NCI-H524 treated with DMSO at 0.1 percent for 48 hours (cell line): ENCODE data around the gene SPTBN1.

ENCODE experiments used
- DNase-seq: peaks from one replicate; lab custom pipeline; 2025; lab: John Stamatoyannopoulos, UW

Gene SPTBN1

DNA sequence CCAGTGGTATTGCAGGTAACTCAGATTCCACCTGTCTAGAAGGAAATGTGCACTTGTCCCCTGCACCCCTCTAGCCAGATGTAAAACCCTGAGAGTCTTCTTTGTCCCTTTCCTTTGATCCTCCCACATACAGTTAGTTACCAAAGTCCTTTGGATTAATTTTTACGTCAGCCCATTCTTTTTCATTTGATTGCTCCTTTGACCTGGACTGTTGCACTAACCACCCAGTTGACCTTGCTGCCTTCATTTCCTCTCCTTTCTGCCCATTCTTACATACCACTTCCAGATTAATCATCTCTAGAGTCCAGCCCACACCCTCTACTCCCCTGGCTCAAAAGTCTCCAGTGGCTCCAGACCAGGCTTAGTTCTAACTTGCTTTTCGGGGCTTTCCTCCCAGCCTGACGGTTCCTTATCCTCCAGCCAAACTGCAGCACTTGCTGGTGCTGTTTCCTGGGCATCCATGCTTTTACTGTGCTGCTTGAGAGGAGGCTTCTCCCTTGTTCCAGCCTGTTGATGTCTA is 99.3 kb downstream of the SPTBN1 start:
- DNase-seq, result no peak

DNA sequence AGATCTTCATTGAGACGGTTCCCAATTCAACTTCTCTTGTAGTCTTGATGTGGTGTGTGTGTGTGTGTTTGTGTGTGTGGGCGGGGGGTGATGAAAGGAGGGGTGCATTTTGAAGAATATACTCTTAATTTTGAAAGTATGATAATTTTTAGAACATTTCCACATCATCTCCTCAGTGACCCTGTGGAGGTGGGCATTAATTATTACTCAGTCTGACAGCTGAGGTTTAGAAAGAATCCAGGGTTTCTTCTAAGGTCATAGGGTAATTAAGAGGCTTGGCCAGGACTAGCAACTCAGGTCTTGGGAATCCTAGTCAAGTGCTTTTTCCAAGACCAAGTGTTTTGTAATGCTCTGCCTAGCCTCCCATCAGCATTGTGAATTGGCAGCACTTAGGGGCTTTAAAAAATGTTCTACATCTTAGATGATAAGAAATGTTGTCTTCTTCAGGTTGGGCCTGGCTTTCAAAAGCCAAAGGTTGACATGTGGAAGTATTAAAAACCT is 100.5 kb downstream of the SPTBN1 start:
- no peak for DNase-seq

DNA sequence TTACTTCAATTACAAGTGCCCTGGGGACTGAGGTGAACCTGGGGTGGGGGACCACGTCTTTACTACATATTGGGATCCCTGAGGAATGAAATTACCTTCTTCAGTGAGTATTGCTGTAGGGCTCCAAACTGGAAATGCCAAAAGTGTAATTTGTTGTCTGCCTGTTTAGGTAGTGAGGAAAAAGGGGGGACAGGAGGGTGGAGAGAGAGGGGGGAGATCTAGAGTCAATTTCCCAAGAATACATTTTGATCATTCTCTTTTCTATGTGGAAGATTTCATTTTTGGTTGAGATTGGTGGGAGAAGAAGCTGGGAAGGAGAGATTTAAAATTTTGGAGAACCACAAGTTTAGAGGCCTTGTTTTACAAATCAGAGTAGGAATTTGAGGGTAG is 101.1 kb downstream of the SPTBN1 start:
- DNase-seq, result no peak

DNA sequence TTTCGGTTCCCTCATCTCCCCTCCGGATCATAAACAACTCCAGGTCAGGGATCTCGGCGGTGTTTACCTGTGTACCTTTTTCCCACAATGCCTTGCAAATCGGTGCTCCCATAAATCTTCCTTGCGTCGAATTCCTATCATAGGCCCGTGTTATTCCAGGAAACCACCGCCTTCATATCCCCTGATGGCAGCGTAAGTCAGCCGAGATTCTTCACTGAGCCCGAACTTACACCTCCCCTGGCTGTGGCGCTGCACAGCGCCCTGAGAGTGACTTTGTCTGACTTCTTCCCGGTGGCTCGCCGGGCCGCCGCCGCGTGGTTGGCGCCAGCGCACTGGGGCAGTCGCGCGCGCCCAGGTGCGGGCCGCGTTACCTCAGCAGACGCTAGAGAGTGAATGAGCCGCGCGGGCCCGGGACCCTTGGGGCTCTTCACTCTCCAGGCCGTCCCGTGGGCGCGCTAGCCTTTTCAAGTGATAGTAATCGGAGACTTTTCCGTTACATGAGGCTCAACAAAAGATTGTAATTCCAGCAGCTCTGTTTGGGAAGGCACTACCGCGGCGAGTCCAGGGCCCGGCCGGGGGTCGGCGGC is 101.6 kb downstream of the SPTBN1 start:
- DNase-seq, result no peak

DNA sequence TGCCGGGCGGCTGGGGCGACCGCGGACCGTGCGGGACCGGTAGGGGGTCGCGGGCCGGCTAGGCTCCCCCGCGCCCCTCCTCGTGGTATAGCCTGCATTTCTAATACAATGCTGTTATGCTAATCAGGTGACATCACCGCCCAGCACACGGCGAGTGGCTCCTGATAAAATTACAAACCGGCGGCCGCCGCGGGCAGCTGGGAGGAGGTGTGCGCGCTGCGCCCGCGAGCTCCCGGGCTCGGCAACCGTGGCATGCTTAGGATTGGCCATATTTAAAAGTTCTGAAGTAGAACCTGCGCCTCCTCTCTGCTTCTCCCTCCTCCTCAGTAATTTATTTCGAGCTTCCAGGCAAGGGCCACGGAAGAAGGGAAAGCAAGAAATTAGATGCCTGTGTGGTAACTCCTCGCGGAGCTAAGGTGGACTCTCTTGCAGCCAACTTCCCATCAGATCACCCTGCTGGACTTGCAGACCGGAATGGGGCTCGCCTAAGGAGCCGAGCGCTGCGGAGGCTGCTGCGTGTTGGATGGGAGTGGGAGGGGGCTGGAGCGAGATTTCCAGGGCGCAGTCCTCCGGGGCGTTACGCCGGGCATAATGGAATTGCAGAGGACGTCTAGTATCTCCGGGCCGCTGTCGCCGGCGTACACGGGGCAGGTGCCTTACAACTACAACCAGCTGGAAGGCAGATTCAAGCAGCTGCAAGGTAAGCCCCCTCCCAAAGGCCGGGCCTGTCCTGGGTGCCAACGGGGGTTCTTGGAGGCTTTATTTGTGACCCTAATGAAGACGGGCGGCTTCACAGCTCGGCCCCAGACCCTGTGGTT is 102.3 kb downstream of the SPTBN1 start:
- DNase-seq, result peak; percentile 37

DNA sequence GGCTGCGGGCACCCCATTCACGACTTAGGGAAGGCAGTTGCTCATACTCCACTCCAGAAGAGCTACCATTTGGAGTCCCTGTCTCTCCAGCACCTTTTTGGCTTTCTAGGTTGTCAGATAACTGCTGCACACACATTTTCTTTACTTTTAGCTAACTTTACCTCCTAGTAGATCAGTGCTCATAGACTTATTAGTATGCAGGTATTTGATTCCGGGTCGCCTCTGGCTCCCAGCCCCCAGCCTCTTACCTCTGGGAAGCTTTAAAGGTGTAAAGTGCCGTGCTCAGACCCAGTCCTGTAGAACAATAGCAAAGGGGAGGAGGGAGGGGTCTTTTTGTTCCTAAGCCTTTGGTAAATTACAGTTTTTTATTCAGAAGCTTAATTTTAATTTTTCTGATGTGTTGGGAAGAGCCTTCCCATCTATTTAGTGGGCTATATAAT is 102.9 kb downstream of the SPTBN1 start:
- no peak for DNase-seq

DNA sequence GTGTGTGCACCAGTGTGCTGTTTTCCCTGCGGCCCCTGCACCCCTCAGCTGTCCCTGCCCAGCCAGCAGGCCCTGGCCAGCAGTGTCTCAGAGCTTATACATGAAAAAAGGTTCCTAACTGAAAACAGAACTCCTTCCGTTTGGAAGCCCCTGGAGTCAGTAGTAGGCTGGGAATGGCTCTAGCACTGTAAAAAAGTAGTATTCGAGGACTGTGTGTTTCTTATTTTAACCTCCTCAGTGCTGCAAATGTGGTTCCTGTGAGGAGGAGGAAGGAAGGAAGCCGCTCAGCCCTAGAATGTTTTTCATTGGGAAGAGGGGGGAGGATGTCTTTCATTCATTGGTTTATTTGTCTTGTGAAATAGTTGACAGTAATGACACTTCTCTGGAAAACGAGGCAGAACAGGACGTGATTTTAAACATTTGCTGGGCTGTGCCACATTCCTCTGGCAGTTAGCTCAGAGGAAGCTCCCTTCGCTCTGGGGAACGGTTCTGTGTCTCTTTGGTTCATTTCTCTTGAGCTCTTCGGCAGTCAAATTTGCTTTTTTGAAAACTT is 103.5 kb downstream of the SPTBN1 start:
- no peak for DNase-seq

DNA sequence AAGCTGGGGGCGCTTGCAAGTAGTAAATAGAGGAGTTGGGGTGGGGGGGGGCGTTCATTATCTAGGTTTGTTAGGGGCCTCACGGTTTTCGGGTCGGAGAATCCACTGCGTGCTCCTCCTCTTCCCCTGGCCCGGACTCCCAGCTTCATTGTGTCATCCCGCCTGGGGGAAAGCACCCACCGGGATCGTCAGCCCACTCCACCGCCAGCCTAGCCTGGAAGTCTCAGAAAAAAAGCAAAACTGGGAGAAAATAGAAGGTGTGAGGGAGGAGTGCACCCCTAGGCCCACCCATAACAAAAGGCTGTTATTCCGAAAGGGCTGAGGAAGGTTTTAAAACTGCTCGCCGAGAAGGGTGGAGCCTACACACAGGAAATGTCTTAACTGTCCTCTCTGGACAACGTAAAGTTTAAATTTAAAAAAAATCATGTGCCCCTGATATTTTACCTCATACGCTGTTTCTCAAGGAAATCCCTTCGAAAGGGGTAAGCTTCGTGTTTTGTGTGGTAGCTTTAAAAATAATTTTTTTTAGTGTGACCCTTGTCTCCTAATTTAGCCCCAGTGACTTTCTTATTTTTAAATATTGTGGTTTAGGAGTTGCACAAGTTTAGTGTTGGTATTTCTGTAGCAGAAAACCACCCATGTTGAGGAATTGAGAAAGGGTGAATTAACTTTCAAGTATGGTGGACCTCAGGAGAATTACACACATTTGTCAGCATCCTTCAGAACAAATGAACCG is 104.2 kb downstream of the SPTBN1 start:
- DNase-seq, result no peak

DNA sequence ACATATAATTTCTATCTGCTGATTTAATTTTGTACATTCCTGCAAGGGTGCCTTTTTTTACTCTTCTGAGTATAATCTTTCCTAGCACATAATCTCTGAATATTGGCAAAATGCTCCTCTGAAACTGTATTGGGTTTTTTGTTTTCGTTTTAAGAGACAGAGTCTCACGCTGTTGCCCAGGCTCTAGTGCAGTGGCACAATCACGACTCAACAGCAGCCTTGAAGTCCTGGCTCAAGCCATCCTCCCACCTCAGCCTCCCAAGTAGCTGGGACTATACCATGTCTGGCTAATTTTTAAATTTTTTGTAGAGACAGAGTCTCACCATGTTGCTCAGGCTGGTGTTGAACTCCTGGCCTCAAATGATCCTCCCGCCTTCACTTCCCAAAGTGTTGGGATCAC is 104.9 kb downstream of the SPTBN1 start:
- DNase-seq, result no peak

DNA sequence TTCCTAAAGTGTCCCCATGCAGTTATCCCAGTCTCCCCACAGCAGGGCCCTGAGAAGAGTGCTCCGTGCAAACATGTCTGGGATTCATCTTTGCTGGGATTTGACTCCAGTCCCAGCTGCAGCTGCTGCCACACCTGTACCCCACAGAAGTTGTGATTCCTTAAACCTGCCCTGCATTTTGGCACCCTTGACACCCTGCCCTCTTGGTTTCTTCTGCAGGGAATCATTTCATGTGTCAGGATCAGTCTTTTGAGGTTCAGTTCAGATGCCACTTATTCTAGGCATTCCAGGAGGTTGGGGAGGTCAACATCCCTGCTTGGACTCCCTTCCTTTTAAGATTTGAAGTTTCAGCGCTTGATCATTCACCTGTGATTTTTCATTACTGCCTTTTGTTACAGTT is 108.3 kb downstream of the SPTBN1 start:
- no peak for DNase-seq

DNA sequence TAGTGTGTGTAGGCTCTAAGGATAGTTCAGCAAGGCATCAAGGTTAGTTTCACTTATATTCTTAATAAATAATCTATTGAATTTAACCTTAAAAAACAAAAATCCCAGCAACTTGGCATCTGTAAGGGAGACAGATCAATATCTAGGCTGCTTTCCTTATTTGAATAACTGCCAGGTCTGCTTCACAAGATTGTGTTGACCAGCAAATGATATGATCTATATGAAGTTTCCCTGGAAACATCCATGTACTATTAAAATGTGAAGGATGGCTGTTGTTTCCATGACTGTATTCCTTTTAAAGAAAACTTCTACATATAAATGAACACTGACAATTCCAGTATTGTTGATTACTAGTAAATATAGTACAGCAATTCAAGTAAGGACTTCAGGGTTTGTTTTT is 109.4 kb downstream of the SPTBN1 start:
- no peak for DNase-seq

DNA sequence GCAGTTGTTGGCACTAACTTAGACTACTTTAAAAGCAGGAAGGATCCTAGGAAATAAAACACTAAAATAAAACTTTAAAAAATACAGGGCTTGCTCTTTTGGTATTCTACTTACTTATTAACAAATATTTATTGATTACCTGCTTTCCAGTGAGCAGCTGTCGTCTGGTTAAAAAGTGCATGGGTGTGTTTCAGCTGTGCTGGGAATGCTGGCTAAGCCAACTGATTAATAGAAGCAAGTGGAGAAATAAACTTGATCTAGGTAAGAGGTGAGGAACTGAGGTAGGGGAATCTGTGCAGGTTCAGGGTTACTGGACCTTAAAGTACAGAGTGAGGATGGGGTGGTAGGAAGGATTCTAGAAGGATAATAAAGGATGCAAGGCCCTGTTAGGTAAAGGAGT is 110.8 kb downstream of the SPTBN1 start:
- DNase-seq, result no peak

DNA sequence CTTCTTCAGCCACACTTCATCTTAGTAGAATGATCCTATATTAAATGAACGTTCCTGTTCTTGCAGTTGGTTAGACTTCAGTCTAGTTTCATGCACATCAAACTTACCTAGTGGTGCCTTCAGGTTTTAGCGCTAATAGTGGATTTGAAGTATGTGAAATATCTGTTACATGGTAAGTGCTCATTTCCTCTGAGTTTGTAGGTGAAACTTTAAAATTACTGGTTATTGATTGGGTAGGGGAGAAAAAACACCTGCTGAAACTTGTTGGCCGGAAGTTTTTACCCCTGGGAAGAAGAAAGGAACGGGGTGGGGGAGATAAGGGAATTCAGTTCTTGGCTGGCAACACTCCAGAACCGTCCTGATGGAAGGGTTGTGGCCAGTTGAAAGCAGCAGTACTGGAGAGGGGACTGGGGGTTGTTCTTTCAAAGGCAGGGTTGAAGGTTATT is 112.8 kb downstream of the SPTBN1 start:
- no peak for DNase-seq

DNA sequence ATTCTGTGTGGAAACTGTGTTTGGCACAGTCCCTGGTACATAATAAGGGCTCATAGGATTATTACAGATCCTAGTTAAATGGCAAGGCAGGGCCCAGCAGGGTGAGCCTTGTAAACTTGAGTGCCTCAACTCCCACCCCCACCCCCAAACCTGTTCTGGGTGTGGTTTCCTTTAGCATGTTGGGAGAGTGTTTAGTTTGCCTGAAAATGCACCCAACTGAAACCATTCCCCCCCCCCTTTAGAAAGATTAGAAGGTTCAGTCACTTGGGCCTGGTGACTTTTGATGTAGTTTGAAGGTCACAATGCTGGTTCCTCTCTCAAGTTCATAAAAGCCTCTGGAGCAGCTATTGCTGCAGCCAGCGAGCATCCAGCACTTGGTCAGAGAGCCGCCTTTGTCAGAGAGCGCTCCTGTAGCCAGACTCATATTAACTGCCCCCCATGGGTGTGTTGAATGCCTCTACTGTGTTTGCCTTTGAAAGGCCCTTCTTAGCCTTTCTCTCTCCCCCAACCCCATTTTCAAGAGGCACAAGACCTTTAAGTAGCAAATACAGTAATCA is 113.7 kb downstream of the SPTBN1 start:
- DNase-seq, result no peak

DNA sequence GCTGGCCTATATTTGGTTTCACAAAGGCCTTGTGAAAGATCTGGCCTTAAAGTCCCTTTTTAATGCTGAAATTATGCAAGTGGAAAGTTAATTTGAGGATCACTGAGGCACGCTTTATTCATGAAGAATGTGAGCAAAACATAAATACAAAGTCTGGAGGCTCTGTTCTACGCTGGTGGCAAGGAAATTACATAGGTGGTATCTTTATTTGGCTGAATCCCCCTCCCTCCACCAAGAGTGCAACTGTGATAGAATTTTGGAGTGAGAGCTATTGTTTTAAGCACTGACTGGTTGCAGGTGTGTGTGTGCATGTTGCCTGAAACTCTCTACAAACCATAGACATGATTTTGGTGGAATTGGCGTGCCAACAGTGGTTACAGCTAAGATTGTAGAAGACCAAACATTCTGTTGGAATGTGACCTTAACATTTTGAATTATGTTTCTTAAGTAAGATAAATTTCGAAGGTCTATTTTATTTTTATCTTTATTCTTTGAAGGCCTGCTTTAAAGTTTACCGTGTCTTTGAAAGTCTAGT is 114.3 kb downstream of the SPTBN1 start:
- DNase-seq, result no peak

DNA sequence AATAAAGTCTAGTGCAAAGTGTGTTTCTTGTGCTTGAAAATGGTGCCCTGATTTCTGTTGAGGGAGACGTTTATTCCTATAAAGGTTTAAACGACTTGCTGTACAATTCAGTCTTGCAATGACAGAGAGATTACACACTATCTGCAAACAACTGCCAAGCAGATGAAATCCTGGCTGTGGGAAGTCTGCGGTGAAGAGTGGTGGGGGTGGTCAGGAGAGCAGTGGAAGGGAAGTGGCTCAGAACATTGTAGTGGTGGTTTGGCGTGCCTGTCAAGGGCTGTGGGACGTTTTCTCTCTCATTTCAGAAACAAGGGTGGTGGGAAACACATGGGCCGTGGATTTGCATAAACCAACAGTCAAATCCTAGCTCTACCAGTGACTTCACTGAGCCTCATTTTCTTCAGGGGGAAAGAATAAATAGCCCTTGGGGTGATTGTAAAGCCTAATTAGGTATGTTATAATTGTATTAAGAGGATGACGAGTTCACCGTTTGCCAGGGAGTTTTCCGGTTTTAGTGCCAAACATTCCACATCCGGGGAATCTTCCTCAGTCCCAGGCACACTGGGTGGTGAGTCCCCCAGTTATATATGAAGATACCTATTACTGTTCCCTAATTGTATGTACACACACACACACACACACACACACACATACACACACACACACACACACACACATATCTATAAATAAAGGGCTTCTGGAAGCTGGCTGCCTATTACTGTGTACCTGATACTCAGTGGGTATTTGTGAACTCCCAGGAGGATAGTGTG is 115.0 kb downstream of the SPTBN1 start:
- DNase-seq, result no peak

DNA sequence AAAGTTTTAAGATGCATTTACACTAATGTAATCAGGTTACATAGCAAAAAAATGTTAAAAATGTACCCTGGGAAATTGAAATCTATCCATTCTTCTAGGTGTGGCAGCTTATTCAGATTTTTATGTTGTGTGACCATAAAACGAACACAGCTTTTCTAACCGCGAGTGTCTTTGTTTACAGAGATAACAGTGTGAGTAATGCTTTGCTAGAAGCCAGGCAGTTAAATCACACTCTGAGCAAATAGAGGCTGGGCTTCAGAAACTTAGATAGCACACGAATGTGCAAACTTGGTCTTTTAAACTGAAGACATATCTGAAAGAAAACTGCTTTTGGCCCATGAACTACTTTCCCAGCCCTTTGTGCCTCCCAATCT is 116.1 kb downstream of the SPTBN1 start:
- DNase-seq, result no peak

DNA sequence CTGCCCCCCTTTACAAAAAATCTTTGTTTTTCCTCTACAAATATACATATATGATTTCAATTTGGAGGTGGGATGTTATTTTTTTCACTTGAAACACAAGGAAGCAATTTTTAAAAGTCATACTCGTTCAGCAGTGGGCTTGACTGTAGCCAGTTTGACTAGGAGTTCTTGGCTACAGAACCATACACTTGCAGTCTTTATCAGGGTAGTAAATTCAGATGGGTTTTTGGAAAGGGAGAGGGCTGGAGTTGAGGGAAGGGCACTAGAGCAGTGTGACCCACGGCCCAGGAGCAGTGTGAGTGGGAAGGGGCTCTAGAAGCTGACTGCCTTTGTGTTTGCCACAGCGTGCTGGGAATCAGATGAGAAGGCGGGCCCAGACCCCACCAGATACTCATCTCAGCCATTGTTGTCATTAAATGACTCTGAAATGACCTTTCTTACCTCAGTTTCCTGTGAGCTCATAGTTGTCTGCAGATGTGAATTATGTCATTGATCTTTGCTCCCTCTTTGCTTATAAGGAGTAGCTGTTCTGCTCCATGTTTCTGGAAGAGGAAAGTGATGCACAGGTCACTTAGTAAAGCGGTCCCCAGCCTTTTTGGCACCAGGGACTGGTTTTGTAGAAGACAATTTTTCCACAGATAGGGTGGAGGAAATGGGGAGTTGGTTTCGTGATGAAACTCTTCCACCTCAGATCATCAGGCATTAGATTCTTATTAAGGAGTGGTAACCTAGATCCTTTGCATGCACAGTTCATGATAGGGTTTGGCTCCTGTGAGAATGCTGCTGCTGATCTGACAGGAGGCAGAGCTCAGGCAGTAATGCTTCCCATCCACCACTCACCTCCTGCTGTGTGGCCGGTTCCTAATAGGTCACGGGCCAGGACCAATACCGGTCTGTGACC is 116.8 kb downstream of the SPTBN1 start:
- DNase-seq, result no peak

DNA sequence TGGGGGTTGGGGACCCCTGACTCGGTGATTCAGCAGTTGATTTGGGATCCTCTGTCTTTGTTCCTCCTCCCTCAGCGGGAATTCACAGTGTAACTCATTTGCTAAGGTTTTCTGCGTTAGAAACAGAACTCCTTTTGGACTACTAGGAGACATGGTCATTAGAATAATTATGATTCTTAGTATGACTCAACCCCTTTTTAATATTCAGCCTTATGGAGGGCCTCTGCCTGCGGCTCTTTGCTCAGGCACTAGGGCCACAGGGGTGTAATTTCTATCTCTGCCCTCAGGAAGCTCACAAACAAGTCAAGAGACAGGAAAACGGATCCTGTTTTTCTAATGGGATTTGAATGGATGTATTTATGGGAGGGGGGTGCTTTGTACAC is 117.4 kb downstream of the SPTBN1 start:
- no peak for DNase-seq
